Natural killer cell (primary cell): ENCODE data around the gene CRYGC. TPM values are rescaled to one million over a fixed set of nuclear protein-coding genes. Genes with fewer than 3 reads are reported as not detected.

ENCODE experiments used
- ATAC-seq, 3 donors: fragments of 150-1000 bp in 2 of 3; fragments of 200-7000 bp in 1 of 3; cut with Tn5 transposase; 1 replicate in 1 of 3; 2 replicates in 2 of 3; pipeline ENCODE4 v1.10.0; 2021; ENCODE audit warnings: mild to moderate bottlenecking in 2 of 3, moderate library complexity in 2 of 3
- DNase-seq, 2 donors: peaks; one replicate each; pipeline versions ENCODE4 v3.0.0 to v3.0.0-alpha.2; 2013 to 2021; ENCODE audit warnings: mixed read lengths in 1 of 2
- H3K27ac ChIP-seq: one replicate; pipeline ENCODE4 v1.5.1; 2013; ENCODE audit warnings: mild to moderate bottlenecking, low read length
- H3K27me3 ChIP-seq: one replicate; pipeline ENCODE4 v1.6.1; 2013; ENCODE audit warnings: low read length; ENCODE audit not compliant: control insufficient read depth, insufficient read depth
- H3K36me3 ChIP-seq: one replicate; pipeline ENCODE4 v1.6.1; 2013; ENCODE audit warnings: low read length; ENCODE audit not compliant: control insufficient read depth, insufficient read depth
- H3K4me1 ChIP-seq: one replicate; pipeline ENCODE4 v1.6.1; 2013; ENCODE audit warnings: low read length; ENCODE audit not compliant: control insufficient read depth, insufficient read depth
- H3K4me3 ChIP-seq: one replicate; pipeline ENCODE4 v1.5.1; 2013; ENCODE audit warnings: low read length
- H3K9me3 ChIP-seq: one replicate; pipeline ENCODE4 v1.6.1; 2013; ENCODE audit warnings: low read length; ENCODE audit not compliant: control insufficient read depth, insufficient read depth
- H3K27ac Mint-ChIP-seq, 2 donors: one replicate each; pipeline ENCODE4 v1.8.0; 2022; ENCODE audit warnings: mild to moderate bottlenecking in 2 of 2, mixed read lengths in 2 of 2, moderate library complexity in 1 of 2
- H3K27me3 Mint-ChIP-seq, 2 donors: one replicate each; pipeline ENCODE4 v1.8.0; 2022; ENCODE audit warnings: low read depth in 2 of 2, mixed read lengths in 2 of 2
- H3K36me3 Mint-ChIP-seq: one replicate; pipeline ENCODE4 v1.8.0; 2022; ENCODE audit warnings: mixed read lengths
- H3K4me1 Mint-ChIP-seq, 2 donors: one replicate each; pipeline ENCODE4 v1.8.0; 2022; ENCODE audit warnings: mixed read lengths in 2 of 2
- H3K4me3 Mint-ChIP-seq: one replicate; pipeline ENCODE4 v1.8.0; 2022; ENCODE audit warnings: mild to moderate bottlenecking, moderate library complexity, mixed read lengths
- H3K9me3 Mint-ChIP-seq, 2 donors: one replicate each; pipeline ENCODE4 v1.8.0; 2022; ENCODE audit warnings: mixed read lengths in 2 of 2
- WGBS: methylation state at CpG from one replicate; pipeline ENCODE4 v1.1.7; 2013; ENCODE audit warnings: missing lambda C conversion rate; ENCODE audit not compliant: insufficient coverage; 5-methylcytosine and 5-hydroxymethylcytosine counted together
- intact Hi-C: fragments of 100-400 bp; cut with micrococcal nuclease; formaldehyde crosslinking; loops from one replicate; pipeline ENCODE4 v1.14.2; 2022
- total RNA-seq, 4 donors: library from RNA; stranded (reverse); fragments of 120-200 nt in 1 of 4; gene quantifications; one replicate each; pipeline versions ENCODE4 v1.2.3 to v1.2.4, GENCODE V29; 2013 to 2022
- TF ChIP-seq, protein P1 (sequence below): fragments of 200-600 bp; IDR thresholded peaks from one replicate; pipeline ENCODE4 v1.8.0; 2022; ENCODE audit warnings: antibody characterized with exemption

Gene CRYGC
- total RNA-seq, 3 donors from 2014 or later (not counting 1 experiment from before 2014, with no cell fraction given): not detected

DNA sequence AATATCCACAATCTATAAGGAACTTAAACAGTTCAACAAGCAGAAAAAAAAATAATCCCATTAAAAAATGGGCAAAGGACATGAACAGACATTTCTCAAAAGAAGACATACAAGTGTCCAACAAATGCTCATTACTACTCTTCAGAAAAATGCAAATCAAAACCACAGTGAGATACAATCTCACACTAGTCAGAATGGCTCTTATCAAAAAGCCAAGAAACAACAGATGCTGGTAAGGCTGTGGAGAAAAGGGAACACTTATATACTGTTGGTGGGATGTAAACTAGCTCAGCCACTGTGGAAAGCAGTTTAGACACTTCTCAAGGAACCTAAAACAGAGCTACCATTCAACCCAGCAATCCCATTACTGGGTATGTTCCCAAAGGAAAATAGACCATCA, 23.5 kb upstream of the CRYGC start:
- no peaks in the 10 kb centered on the region for H3K4me1 ChIP-seq
- DNase-seq (no peak), ATAC-seq (no peak)
- H3K27me3 Mint-ChIP-seq: peaks cover 0 to 7% of the 10 kb centered on the region in 2 donors
- no peaks in the 10 kb centered on the region for H3K4me1 Mint-ChIP-seq
- H3K9me3 ChIP-seq: no peaks in the 10 kb centered on the region
- no peaks in the 10 kb centered on the region for H3K9me3 Mint-ChIP-seq
- no peaks in the 10 kb centered on the region for H3K27me3 ChIP-seq
- H3K27ac ChIP-seq: no peak overlapping the region
- H3K36me3 Mint-ChIP-seq: no peaks in the 10 kb centered on the region
- intact Hi-C loops: no loop called here
- H3K36me3 ChIP-seq: no peaks in the 10 kb centered on the region
- H3K27ac Mint-ChIP-seq: no peak overlapping the region
- H3K4me3 Mint-ChIP-seq: no peak overlapping the region
- TF ChIP-seq, protein P1, sequence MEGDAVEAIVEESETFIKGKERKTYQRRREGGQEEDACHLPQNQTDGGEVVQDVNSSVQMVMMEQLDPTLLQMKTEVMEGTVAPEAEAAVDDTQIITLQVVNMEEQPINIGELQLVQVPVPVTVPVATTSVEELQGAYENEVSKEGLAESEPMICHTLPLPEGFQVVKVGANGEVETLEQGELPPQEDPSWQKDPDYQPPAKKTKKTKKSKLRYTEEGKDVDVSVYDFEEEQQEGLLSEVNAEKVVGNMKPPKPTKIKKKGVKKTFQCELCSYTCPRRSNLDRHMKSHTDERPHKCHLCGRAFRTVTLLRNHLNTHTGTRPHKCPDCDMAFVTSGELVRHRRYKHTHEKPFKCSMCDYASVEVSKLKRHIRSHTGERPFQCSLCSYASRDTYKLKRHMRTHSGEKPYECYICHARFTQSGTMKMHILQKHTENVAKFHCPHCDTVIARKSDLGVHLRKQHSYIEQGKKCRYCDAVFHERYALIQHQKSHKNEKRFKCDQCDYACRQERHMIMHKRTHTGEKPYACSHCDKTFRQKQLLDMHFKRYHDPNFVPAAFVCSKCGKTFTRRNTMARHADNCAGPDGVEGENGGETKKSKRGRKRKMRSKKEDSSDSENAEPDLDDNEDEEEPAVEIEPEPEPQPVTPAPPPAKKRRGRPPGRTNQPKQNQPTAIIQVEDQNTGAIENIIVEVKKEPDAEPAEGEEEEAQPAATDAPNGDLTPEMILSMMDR: no peak
- no peak overlapping the region for H3K4me3 ChIP-seq

GRCh38 chr2:208150956-208151355, 21.3 kb upstream of the CRYGC start:
- no peak for ATAC-seq
- Histone ChIP-seq H3K36me3 (no peaks in the 10 kb centered on the region), H3K4me3 (no peak overlapping the region), H3K27me3 (no peaks in the 10 kb centered on the region), H3K27ac (no peak overlapping the region), H3K4me1 (no peaks in the 10 kb centered on the region), H3K9me3 (no peaks in the 10 kb centered on the region)
- no peak for DNase-seq
- Mint-ChIP-seq H3K4me3 (no peak overlapping the region), H3K9me3 (no peaks in the 10 kb centered on the region), H3K36me3 (no peaks in the 10 kb centered on the region), H3K4me1 (no peaks in the 10 kb centered on the region), H3K27me3 (peaks cover 0 to 7% of the 10 kb centered on the region in 2 donors), H3K27ac (no peak overlapping the region)
- TF ChIP-seq, protein P1: no peak
- intact Hi-C loops: no loop called here
- WGBS: no CpG with 5 or more reads among the region's 1 CpG

GRCh38 chr2:208150094-208150493, 20.5 kb upstream of the CRYGC start:
- H3K4me1 ChIP-seq: no peaks in the 10 kb centered on the region
- DNase-seq (no peak), ATAC-seq (no peak)
- H3K27me3 Mint-ChIP-seq: peaks cover 0 to 7% of the 10 kb centered on the region in 2 donors
- no peaks in the 10 kb centered on the region for H3K9me3 ChIP-seq
- H3K4me3 Mint-ChIP-seq: no peak overlapping the region
- H3K4me3 ChIP-seq: no peak overlapping the region
- H3K36me3 ChIP-seq: no peaks in the 10 kb centered on the region
- no peak overlapping the region for H3K27ac Mint-ChIP-seq
- H3K27ac ChIP-seq: no peak overlapping the region
- H3K9me3 Mint-ChIP-seq: no peaks in the 10 kb centered on the region
- intact Hi-C loops: no loop called here
- TF ChIP-seq, protein P1: no peak
- no peaks in the 10 kb centered on the region for H3K36me3 Mint-ChIP-seq
- H3K4me1 Mint-ChIP-seq: no peaks in the 10 kb centered on the region
- H3K27me3 ChIP-seq: no peaks in the 10 kb centered on the region

GRCh38 chr2:208148803-208149202, 19.2 kb upstream of the CRYGC start:
- Mint-ChIP-seq H3K4me1 (no peaks in the 10 kb centered on the region), H3K27me3 (peaks cover 0 to 7% of the 10 kb centered on the region in 2 donors), H3K9me3 (no peaks in the 10 kb centered on the region), H3K27ac (no peak overlapping the region), H3K4me3 (no peak overlapping the region), H3K36me3 (no peaks in the 10 kb centered on the region)
- H3K4me1 ChIP-seq: no peaks in the 10 kb centered on the region
- DNase-seq (no peak), ATAC-seq (no peak)
- H3K36me3 ChIP-seq: no peaks in the 10 kb centered on the region
- no peaks in the 10 kb centered on the region for H3K27me3 ChIP-seq
- TF ChIP-seq, protein P1: no peak
- intact Hi-C loops: no loop called here
- no peaks in the 10 kb centered on the region for H3K9me3 ChIP-seq
- H3K4me3 ChIP-seq: no peak overlapping the region
- no peak overlapping the region for H3K27ac ChIP-seq
- 80% methylated on average over 1 of the region's 2 CpGs for WGBS
